K562 (cell line): Measurements from ENCODE around the gene NINL.

Experiments
- CTBP1 ChIP-seq: fragments of 450-650 bp; IDR thresholded peaks from 2 replicates; pipeline ENCODE4 v1.6.1; 2016; ENCODE audit warnings: borderline replicate concordance
- NFIC ChIP-seq: fragments of 450-650 bp; IDR thresholded peaks from 2 replicates; pipeline ENCODE4 v1.6.1; 2017; ENCODE audit warnings: mild to moderate bottlenecking, inconsistent platforms
- POLR2AphosphoS5 ChIP-seq: IDR thresholded peaks from 2 replicates; pipeline ENCODE4 v1.6.1; 2011; ENCODE audit warnings: mild to moderate bottlenecking, low read depth, low read length, moderate library complexity; ENCODE audit not compliant: control insufficient read depth, insufficient read depth
- ZNF121 ChIP-seq: sonication (generic); formaldehyde crosslinking; conservative IDR thresholded peaks from 2 replicates; pipeline ENCODE4 v1.8.0; 2022; ENCODE audit warnings: missing genetic modification reagents
- ZNF239 ChIP-seq: fragments of 250-450 bp; sonication (Bioruptor Pico); IDR thresholded peaks from 2 replicates; pipeline ENCODE4 v1.4.0; 2020; ENCODE audit warnings: mild to moderate bottlenecking
- TF ChIP-seq, protein P1 (sequence below), 3 experiments: IDR thresholded peaks in 2 of 3; conservative IDR thresholded peaks in 1 of 3; 2 replicates each; pipeline ENCODE4 v1.5.1; 2011 to 2012; ENCODE audit warnings: low read length in 3 of 3, mild to moderate bottlenecking in 3 of 3, control low read depth in 2 of 3, improper control_type of control experiment in 1 of 3, inconsistent platforms in 1 of 3, low read depth in 1 of 3, mixed read lengths in 1 of 3, moderate library complexity in 1 of 3; ENCODE audit not compliant: insufficient read depth in 2 of 3
- TF ChIP-seq, protein P2 (sequence below): IDR thresholded peaks from 2 replicates; pipeline ENCODE4 v1.6.1; 2011; ENCODE audit warnings: borderline replicate concordance, low read depth, mild to moderate bottlenecking, moderate library complexity, low read length; ENCODE audit not compliant: insufficient read depth, poor library complexity, severe bottlenecking
- TF ChIP-seq, protein P3 (sequence below), 3 experiments: fragments of 200-800 bp in 1 of 3; sonication (Bioruptor generic) in 1 of 3; sonication (generic) in 1 of 3; formaldehyde crosslinking in 1 of 3; IDR thresholded peaks; 2 replicates each; pipeline versions ENCODE4 v1.6.1 to v1.8.0; 2016 to 2022; ENCODE audit warnings: mild to moderate bottlenecking in 2 of 3, missing compliant biosample characterization in 2 of 3, missing genetic modification characterization in 2 of 3, missing genetic modification reagents in 1 of 3
- TF ChIP-seq, protein P4 (sequence below): sonication (generic); formaldehyde crosslinking; IDR thresholded peaks from 2 replicates; pipeline ENCODE4 v1.4.0; 2020; ENCODE audit warnings: mild to moderate bottlenecking, missing genetic modification reagents
- TF ChIP-seq, protein P5 (sequence below): fragments of 200-800 bp; sonication (Bioruptor generic); IDR thresholded peaks from 2 replicates; pipeline ENCODE4 v1.6.1; 2017; ENCODE audit warnings: missing genetic modification characterization, missing compliant biosample characterization

DNA sequence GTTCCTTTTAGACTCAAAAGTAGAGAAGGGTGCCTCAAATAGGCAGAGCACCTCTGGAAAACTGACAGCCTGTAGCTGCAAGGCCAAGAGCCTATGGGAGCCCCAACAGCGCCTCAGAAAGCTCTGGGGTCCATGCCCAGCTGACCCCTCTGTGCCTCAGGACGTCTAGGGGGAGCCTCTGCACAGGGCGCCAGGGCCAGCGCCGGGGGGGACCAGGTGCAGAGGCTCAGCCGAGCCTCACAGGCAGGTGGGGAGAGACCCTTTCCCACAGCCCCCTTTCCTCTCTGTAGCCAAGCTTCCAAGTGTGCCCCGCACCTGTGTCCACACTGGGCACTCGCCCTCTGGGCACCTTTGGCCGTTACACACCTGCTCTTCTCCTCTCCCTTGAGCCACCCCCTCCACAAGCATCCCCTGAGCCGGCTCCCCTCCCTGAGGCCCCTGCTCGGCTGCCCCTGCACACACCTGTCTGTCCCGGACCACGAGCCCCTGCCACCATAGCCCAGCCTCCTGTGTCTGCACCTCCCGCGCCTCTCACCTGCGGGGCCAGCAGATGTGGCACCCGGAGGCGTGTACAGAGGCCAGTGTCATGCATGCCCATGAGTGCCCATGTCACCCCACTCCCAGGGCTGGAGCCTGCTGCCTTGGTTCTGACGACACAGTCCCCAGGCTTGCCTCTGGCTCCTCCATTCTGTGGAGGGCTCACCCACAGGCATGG is 124.6 kb downstream of the NINL start:
- TF ChIP-seq, protein P1, sequence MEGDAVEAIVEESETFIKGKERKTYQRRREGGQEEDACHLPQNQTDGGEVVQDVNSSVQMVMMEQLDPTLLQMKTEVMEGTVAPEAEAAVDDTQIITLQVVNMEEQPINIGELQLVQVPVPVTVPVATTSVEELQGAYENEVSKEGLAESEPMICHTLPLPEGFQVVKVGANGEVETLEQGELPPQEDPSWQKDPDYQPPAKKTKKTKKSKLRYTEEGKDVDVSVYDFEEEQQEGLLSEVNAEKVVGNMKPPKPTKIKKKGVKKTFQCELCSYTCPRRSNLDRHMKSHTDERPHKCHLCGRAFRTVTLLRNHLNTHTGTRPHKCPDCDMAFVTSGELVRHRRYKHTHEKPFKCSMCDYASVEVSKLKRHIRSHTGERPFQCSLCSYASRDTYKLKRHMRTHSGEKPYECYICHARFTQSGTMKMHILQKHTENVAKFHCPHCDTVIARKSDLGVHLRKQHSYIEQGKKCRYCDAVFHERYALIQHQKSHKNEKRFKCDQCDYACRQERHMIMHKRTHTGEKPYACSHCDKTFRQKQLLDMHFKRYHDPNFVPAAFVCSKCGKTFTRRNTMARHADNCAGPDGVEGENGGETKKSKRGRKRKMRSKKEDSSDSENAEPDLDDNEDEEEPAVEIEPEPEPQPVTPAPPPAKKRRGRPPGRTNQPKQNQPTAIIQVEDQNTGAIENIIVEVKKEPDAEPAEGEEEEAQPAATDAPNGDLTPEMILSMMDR (IDR thresholded peaks at IDR 0.05 in 2 of 3, conservative IDR thresholded peaks at IDR 0.05 in 1 of 3; ENCODE audit: insufficient read depth in 2 of 3, low read depth in 1 of 3, low read length in 3 of 3) = no peak
- TF ChIP-seq CTBP1 (no peak), ZNF239 (CRISPR knock-in tag) (no peak), ZNF121 (CRISPR knock-in tag) (no peak), NFIC (no peak), POLR2AphosphoS5 (no peak)
- TF ChIP-seq, protein P2, sequence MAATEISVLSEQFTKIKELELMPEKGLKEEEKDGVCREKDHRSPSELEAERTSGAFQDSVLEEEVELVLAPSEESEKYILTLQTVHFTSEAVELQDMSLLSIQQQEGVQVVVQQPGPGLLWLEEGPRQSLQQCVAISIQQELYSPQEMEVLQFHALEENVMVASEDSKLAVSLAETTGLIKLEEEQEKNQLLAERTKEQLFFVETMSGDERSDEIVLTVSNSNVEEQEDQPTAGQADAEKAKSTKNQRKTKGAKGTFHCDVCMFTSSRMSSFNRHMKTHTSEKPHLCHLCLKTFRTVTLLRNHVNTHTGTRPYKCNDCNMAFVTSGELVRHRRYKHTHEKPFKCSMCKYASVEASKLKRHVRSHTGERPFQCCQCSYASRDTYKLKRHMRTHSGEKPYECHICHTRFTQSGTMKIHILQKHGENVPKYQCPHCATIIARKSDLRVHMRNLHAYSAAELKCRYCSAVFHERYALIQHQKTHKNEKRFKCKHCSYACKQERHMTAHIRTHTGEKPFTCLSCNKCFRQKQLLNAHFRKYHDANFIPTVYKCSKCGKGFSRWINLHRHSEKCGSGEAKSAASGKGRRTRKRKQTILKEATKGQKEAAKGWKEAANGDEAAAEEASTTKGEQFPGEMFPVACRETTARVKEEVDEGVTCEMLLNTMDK = no peak
- TF ChIP-seq, protein P3, sequence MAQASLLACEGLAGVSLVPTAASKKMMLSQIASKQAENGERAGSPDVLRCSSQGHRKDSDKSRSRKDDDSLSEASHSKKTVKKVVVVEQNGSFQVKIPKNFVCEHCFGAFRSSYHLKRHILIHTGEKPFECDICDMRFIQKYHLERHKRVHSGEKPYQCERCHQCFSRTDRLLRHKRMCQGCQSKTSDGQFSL (CRISPR knock-in tag; IDR thresholded peaks at IDR 0.05) = no peak
- TF ChIP-seq, protein P3 (tag; IDR thresholded peaks at IDR 0.05) = no peak
- TF ChIP-seq, protein P4, sequence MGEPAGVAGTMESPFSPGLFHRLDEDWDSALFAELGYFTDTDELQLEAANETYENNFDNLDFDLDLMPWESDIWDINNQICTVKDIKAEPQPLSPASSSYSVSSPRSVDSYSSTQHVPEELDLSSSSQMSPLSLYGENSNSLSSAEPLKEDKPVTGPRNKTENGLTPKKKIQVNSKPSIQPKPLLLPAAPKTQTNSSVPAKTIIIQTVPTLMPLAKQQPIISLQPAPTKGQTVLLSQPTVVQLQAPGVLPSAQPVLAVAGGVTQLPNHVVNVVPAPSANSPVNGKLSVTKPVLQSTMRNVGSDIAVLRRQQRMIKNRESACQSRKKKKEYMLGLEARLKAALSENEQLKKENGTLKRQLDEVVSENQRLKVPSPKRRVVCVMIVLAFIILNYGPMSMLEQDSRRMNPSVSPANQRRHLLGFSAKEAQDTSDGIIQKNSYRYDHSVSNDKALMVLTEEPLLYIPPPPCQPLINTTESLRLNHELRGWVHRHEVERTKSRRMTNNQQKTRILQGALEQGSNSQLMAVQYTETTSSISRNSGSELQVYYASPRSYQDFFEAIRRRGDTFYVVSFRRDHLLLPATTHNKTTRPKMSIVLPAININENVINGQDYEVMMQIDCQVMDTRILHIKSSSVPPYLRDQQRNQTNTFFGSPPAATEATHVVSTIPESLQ (CRISPR knock-in tag) = no peak
- TF ChIP-seq, protein P5, sequence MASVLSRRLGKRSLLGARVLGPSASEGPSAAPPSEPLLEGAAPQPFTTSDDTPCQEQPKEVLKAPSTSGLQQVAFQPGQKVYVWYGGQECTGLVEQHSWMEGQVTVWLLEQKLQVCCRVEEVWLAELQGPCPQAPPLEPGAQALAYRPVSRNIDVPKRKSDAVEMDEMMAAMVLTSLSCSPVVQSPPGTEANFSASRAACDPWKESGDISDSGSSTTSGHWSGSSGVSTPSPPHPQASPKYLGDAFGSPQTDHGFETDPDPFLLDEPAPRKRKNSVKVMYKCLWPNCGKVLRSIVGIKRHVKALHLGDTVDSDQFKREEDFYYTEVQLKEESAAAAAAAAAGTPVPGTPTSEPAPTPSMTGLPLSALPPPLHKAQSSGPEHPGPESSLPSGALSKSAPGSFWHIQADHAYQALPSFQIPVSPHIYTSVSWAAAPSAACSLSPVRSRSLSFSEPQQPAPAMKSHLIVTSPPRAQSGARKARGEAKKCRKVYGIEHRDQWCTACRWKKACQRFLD (CRISPR knock-in tag) = no peak
